ENCODE data around the gene FNBP1L. TPM values are rescaled to one million over a fixed set of nuclear protein-coding genes. Genes with fewer than 3 reads are reported as not detected.
"Not testable (repeated sequence)": the region's sequence is repeated elsewhere in the genome, so short reads cannot be mapped to it uniquely, and the experiment has no call there.

Gene FNBP1L
- total RNA-seq, 4 donors from 2014 or later = 9.6 to 23.1 (median 15.5) TPM

DNA sequence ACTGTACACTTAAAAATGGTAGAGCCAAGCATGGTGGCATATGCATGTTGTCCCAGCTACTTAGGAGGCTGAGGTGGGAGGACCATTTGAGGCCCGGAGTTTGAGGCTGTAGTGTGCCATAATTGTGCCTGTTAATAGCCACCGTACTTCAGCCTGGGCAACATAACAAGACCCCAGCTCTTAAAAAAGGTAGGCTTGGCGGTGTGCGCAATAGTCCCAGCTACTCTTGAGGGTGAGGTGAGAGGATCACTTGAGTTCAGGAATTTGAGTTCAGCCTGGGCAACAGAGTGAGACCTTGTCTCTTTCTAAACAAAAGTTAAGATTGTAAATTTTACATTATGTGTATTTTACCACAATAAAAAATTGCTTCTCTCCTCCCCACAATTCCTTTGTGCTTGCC, 19.7 kb downstream of the FNBP1L start:
- intact Hi-C loops (cut with DNase I) = no loop called here
- WGBS = 100% methylated on average over 4 of the region's 4 CpGs
- Histone ChIP-seq H3K9me3 (no peaks in the 10 kb centered on the region), H3K27me3 (no peaks in the 10 kb centered on the region), H3K4me1 (peaks cover 0 to 11% (median 2%) of the 10 kb centered on the region in 4 donors), H3K4me3 (no peak overlapping the region), H3K27ac (replicated peaks in 1 of 4) (no peak overlapping the region), H3K36me3 (no peaks in the 10 kb centered on the region)
- TF ChIP-seq, protein P1, sequence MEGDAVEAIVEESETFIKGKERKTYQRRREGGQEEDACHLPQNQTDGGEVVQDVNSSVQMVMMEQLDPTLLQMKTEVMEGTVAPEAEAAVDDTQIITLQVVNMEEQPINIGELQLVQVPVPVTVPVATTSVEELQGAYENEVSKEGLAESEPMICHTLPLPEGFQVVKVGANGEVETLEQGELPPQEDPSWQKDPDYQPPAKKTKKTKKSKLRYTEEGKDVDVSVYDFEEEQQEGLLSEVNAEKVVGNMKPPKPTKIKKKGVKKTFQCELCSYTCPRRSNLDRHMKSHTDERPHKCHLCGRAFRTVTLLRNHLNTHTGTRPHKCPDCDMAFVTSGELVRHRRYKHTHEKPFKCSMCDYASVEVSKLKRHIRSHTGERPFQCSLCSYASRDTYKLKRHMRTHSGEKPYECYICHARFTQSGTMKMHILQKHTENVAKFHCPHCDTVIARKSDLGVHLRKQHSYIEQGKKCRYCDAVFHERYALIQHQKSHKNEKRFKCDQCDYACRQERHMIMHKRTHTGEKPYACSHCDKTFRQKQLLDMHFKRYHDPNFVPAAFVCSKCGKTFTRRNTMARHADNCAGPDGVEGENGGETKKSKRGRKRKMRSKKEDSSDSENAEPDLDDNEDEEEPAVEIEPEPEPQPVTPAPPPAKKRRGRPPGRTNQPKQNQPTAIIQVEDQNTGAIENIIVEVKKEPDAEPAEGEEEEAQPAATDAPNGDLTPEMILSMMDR (IDR thresholded peaks at IDR 0.05) = no peak
- no peak for TF ChIP-seq POLR2AphosphoS5 (IDR thresholded peaks at IDR 0.05)
- no peak for DNase-seq (ENCODE audit: extremely low spot score)

DNA sequence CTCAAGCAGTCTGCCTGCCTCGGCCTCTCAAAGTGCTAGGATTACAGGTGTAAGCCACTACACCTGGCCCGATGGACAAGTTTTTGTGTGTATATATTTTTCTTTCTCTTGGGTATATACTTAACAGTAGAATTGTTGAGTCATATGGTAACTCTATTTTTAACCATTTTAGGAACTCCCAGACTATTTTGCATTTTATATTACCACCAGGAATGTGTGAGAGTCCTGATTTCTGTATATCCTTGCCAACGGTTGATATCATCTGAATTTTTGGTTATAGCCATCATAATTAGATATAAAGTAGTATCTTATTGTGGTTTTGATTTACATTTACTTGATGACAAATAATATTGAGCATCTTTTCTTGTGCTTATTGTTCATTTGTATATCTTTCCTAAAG, 20.7 kb downstream of the FNBP1L start:
- Histone ChIP-seq H3K36me3 (no peaks in the 10 kb centered on the region), H3K27ac (replicated peaks in 1 of 4) (no peak overlapping the region), H3K27me3 (no peaks in the 10 kb centered on the region), H3K9me3 (no peaks in the 10 kb centered on the region), H3K4me1 (peaks cover 0 to 11% (median 2%) of the 10 kb centered on the region in 4 donors), H3K4me3 (no peak overlapping the region)
- intact Hi-C loops (cut with DNase I) = no loop called here
- WGBS = 94% methylated on average over 3 of the region's 3 CpGs
- DNase-seq (ENCODE audit: extremely low spot score) = no peak
- TF ChIP-seq, protein P1 (IDR thresholded peaks at IDR 0.05) = no peak
- no peak for TF ChIP-seq EP300 (IDR thresholded peaks at IDR 0.05)
- TF ChIP-seq POLR2AphosphoS5 (IDR thresholded peaks at IDR 0.05) = no peak
- TF ChIP-seq POLR2A (IDR thresholded peaks at IDR 0.05; ENCODE audit: low read depth) = no peak

DNA sequence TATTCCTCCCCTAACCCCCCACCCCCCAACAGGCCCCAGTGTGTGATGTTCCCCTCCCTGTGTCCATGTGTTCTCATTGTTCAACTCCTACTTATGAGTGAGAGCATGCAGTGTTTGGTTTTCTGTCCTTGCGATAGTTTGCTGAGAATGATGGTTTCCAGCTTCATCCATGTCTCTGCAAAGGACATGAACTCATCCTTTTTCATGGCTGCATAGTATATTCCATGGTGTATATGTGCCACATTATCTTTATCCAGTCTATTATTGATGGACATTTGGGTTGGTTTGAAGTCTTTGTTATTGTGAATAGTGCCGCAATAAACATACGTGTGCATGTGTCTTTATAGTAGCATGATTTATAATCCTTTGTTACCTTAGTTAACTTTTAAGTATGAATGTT, 21.3 kb downstream of the FNBP1L start:
- H3K4me3 ChIP-seq; H3K27ac ChIP-seq (replicated peaks in 1 of 4); H3K9me3 ChIP-seq; H3K36me3 ChIP-seq; DNase-seq (ENCODE audit: extremely low spot score); intact Hi-C loops (cut with DNase I); H3K27me3 ChIP-seq: not testable (repeated sequence)
- peaks cover 0 to 11% (median 2%) of the 10 kb centered on the region in 4 donors for H3K4me1 ChIP-seq
- whole genome bisulfite sequencing = 98% methylated on average over 3 of the region's 3 CpGs

DNA sequence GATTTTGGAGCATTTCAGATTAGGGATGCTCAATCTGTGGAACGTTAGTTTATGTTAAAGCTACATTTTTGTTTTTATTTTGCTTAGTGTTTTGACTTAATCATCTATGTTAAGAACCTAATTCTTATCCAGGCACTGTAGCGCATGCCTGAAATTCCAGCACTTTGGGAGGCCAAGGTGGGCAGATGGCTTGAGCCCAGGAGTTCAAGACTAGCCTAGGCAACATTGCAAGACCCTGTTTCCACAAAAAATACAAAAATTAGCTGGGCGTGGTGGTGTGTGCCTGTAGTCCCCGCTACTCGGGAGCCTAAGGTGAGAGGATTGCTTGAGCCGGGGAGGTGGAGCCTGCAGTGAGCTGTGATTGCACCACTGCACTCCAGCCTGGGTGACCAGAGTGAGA, 23.4 kb downstream of the FNBP1L start:
- TF ChIP-seq POLR2AphosphoS5 (IDR thresholded peaks at IDR 0.05) = no peak
- TF ChIP-seq EP300 (IDR thresholded peaks at IDR 0.05) = no peak
- TF ChIP-seq, protein P1 (IDR thresholded peaks at IDR 0.05) = no peak
- TF ChIP-seq POLR2A (IDR thresholded peaks at IDR 0.05; ENCODE audit: low read depth) = no peak
- Histone ChIP-seq H3K4me3 (no peak overlapping the region), H3K9me3 (no peaks in the 10 kb centered on the region), H3K27ac (replicated peaks in 1 of 4) (no peak overlapping the region), H3K36me3 (no peaks in the 10 kb centered on the region), H3K27me3 (no peaks in the 10 kb centered on the region), H3K4me1 (peaks cover 0 to 11% (median 2%) of the 10 kb centered on the region in 4 donors)
- intact Hi-C loops (cut with DNase I) = no loop called here
- WGBS = 90% methylated on average over 6 of the region's 6 CpGs
- DNase-seq (ENCODE audit: extremely low spot score) = no peak

DNA sequence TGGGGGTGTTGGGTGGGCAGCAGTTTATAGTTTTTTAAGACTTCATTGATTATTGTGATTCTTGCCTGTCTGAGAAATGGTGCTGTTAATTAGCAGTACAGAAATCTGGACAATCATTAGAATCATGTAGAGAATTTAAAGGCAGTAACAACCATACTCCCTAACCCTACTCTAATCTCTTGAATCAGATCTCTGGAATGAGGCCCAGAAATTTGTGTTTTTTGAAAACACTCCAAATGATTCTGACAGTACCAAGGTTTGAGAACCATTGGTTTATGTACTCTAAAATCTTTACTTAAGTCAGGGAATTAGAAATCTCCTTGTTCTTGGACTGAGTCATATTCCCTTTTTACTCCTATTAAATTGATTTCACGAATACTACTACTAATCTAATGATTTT, 24.0 kb downstream of the FNBP1L start:
- DNase-seq (ENCODE audit: extremely low spot score) = no peak
- WGBS = 44% methylated on average over 1 of the region's 1 CpG
- no peaks in the 10 kb centered on the region for H3K9me3 ChIP-seq
- intact Hi-C loops (cut with DNase I) = no loop called here
- H3K4me3 ChIP-seq = no peak overlapping the region
- H3K27ac ChIP-seq (replicated peaks in 1 of 4) = no peak overlapping the region
- peaks cover 0 to 11% (median 2%) of the 10 kb centered on the region in 4 donors for H3K4me1 ChIP-seq
- TF ChIP-seq POLR2A (IDR thresholded peaks at IDR 0.05; ENCODE audit: low read depth) (no peak), EP300 (IDR thresholded peaks at IDR 0.05) (no peak), POLR2AphosphoS5 (IDR thresholded peaks at IDR 0.05) (no peak)
- TF ChIP-seq, protein P1 (IDR thresholded peaks at IDR 0.05) = no peak
- H3K27me3 ChIP-seq = no peaks in the 10 kb centered on the region
- H3K36me3 ChIP-seq = no peaks in the 10 kb centered on the region
